Measurements from ENCODE around the gene MED28.

MED28 gene

GRCh38 chr4:17599826-17600225, 14.6 kb upstream of the MED28 start:
- no peak overlapping the region for H3K18ac ChIP-seq (ENCODE audit: low read depth in 1 of 2, low read length in 2 of 2)
- H3K4me2 ChIP-seq (ENCODE audit: low read length, poor library complexity, severe bottlenecking), result no peak overlapping the region
- H3K4ac ChIP-seq (ENCODE audit: low read depth in 1 of 2, low read length in 2 of 2), result no peak overlapping the region
- no peak overlapping the region for H4K91ac ChIP-seq (ENCODE audit: low read length)
- no peak overlapping the region for H4K8ac ChIP-seq (ENCODE audit: low read length)
- no peak overlapping the region for H2BK5ac ChIP-seq (ENCODE audit: low read depth, low read length, poor library complexity, severe bottlenecking)
- no peak overlapping the region for H3K27ac ChIP-seq (ENCODE audit: low read length, poor library complexity, severe bottlenecking)
- peaks cover 14% of the 10 kb centered on the region for H3K79me1 ChIP-seq (replicated peaks; ENCODE audit: low read length, poor library complexity, severe bottlenecking)
- no peak overlapping the region for H3K14ac ChIP-seq (ENCODE audit: low read length in 2 of 2)
- no peaks in the 10 kb centered on the region for H3K4me1 ChIP-seq (ENCODE audit: control insufficient read depth, insufficient read depth, low read depth, low read length)
- H2AK5ac ChIP-seq (ENCODE audit: low read length, severe bottlenecking), result no peak overlapping the region
- no peak overlapping the region for H3K9ac ChIP-seq (ENCODE audit: low read length)
- H3K9me3 ChIP-seq (ENCODE audit: control insufficient read depth, low read length), result no peaks in the 10 kb centered on the region
- no peak overlapping the region for H3K4me3 ChIP-seq (ENCODE audit: insufficient read depth in 1 of 2, low read depth in 1 of 2, low read length in 2 of 2)
- H2BK15ac ChIP-seq (ENCODE audit: low read depth, poor library complexity, severe bottlenecking), result no peak overlapping the region
- WGBS, result 100% methylated on average over 1 of the region's 1 CpG
- H2BK12ac ChIP-seq (ENCODE audit: low read length in 2 of 2), result no peak overlapping the region
- no peak overlapping the region for H2BK120ac ChIP-seq (ENCODE audit: low read depth, low read length)
- H3K23ac ChIP-seq (ENCODE audit: low read length in 2 of 2), result no peak overlapping the region
- DNase-seq, result no peak
- H3K27me3 ChIP-seq (ENCODE audit: control insufficient read depth in 1 of 2, insufficient read depth in 1 of 2, low read length in 2 of 2), result no peaks in the 10 kb centered on the region
- peaks cover 29 to 77% of the 10 kb centered on the region in 2 experiments for H3K36me3 ChIP-seq (ENCODE audit: control insufficient read depth in 1 of 2, insufficient read depth in 2 of 2, low read depth in 1 of 2, low read length in 2 of 2)
- H2AFZ ChIP-seq (ENCODE audit: low read depth, low read length), result no peak overlapping the region

GRCh38 chr4:17605236-17605635, 9.2 kb upstream of the MED28 start:
- no peak overlapping the region for H3K4ac ChIP-seq (ENCODE audit: low read depth in 1 of 2, low read length in 2 of 2)
- no peak overlapping the region for H3K4me2 ChIP-seq (ENCODE audit: low read length, poor library complexity, severe bottlenecking)
- no peak overlapping the region for H3K14ac ChIP-seq (ENCODE audit: low read length in 2 of 2)
- H2AFZ ChIP-seq (ENCODE audit: low read depth, low read length), result no peak overlapping the region
- H3K9me3 ChIP-seq (ENCODE audit: control insufficient read depth, low read length), result no peaks in the 10 kb centered on the region
- H3K9ac ChIP-seq (ENCODE audit: low read length), result no peak overlapping the region
- whole genome bisulfite sequencing, result 95% methylated on average over 3 of the region's 3 CpGs
- no peak overlapping the region for H3K23ac ChIP-seq (ENCODE audit: low read length in 2 of 2)
- no peak overlapping the region for H3K27ac ChIP-seq (ENCODE audit: low read length, poor library complexity, severe bottlenecking)
- H2AK5ac ChIP-seq (ENCODE audit: low read length, severe bottlenecking), result no peak overlapping the region
- no peak overlapping the region for H2BK12ac ChIP-seq (ENCODE audit: low read length in 2 of 2)
- H2BK5ac ChIP-seq (ENCODE audit: low read depth, low read length, poor library complexity, severe bottlenecking), result no peak overlapping the region
- H4K91ac ChIP-seq (ENCODE audit: low read length), result no peak overlapping the region
- no peak overlapping the region for H4K8ac ChIP-seq (ENCODE audit: low read length)
- no peak for DNase-seq
- H3K36me3 ChIP-seq (ENCODE audit: control insufficient read depth in 1 of 2, insufficient read depth in 2 of 2, low read depth in 1 of 2, low read length in 2 of 2), result peaks cover 11 to 64% of the 10 kb centered on the region in 2 experiments
- no peaks in the 10 kb centered on the region for H3K27me3 ChIP-seq (ENCODE audit: control insufficient read depth in 1 of 2, insufficient read depth in 1 of 2, low read length in 2 of 2)
- H2BK15ac ChIP-seq (ENCODE audit: low read depth, poor library complexity, severe bottlenecking), result no peak overlapping the region
- no peaks in the 10 kb centered on the region for H3K4me1 ChIP-seq (ENCODE audit: control insufficient read depth, insufficient read depth, low read depth, low read length)
- no peak overlapping the region for H3K4me3 ChIP-seq (ENCODE audit: insufficient read depth in 1 of 2, low read depth in 1 of 2, low read length in 2 of 2)
- H3K79me1 ChIP-seq (replicated peaks; ENCODE audit: low read length, poor library complexity, severe bottlenecking), result peaks cover 4% of the 10 kb centered on the region
- H2BK120ac ChIP-seq (ENCODE audit: low read depth, low read length), result no peak overlapping the region
- H3K18ac ChIP-seq (ENCODE audit: low read depth in 1 of 2, low read length in 2 of 2), result no peak overlapping the region

GRCh38 chr4:17613761-17614415, 553 bp upstream of the MED28 start:
- Histone ChIP-seq H2AFZ (ENCODE audit: low read depth, low read length) (peak overlapping the region; percentile 63), H3K36me3 (ENCODE audit: control insufficient read depth in 1 of 2, insufficient read depth in 2 of 2, low read depth in 1 of 2, low read length in 2 of 2) (peaks cover 9 to 21% of the 10 kb centered on the region in 2 experiments), H3K18ac (ENCODE audit: low read depth in 1 of 2, low read length in 2 of 2) (peak overlapping the region; percentile 45 to 76), H3K27me3 (ENCODE audit: control insufficient read depth in 1 of 2, insufficient read depth in 1 of 2, low read length in 2 of 2) (no peaks in the 10 kb centered on the region), H3K4ac (ENCODE audit: low read depth in 1 of 2, low read length in 2 of 2) (peak overlapping the region in 1 of 2 experiments; percentile 51), H4K8ac (ENCODE audit: low read length) (peak overlapping the region; percentile 70), H3K4me2 (ENCODE audit: low read length, poor library complexity, severe bottlenecking) (peak overlapping the region; percentile 98), H3K9me3 (ENCODE audit: control insufficient read depth, low read length) (no peaks in the 10 kb centered on the region), H4K91ac (ENCODE audit: low read length) (no peak overlapping the region), H3K23ac (ENCODE audit: low read length in 2 of 2) (no peak overlapping the region), H3K79me1 (replicated peaks; ENCODE audit: low read length, poor library complexity, severe bottlenecking) (no peaks in the 10 kb centered on the region), H2BK120ac (ENCODE audit: low read depth, low read length) (no peak overlapping the region), H2AK5ac (ENCODE audit: low read length, severe bottlenecking) (no peak overlapping the region), H2BK12ac (ENCODE audit: low read length in 2 of 2) (no peak overlapping the region), H3K14ac (ENCODE audit: low read length in 2 of 2) (no peak overlapping the region), H3K4me3 (ENCODE audit: insufficient read depth in 1 of 2, low read depth in 1 of 2, low read length in 2 of 2) (peak overlapping the region; percentile 77 to 88), H2BK5ac (ENCODE audit: low read depth, low read length, poor library complexity, severe bottlenecking) (no peak overlapping the region), H3K27ac (ENCODE audit: low read length, poor library complexity, severe bottlenecking) (peak overlapping the region; percentile 94), H3K9ac (ENCODE audit: low read length) (peak overlapping the region; percentile 98), H2BK15ac (ENCODE audit: low read depth, poor library complexity, severe bottlenecking) (no peak overlapping the region), H3K4me1 (ENCODE audit: control insufficient read depth, insufficient read depth, low read depth, low read length) (peaks cover 14% of the 10 kb centered on the region)
- peak; percentile 93 for DNase-seq
- 2% methylated on average over 13 of the region's 23 CpGs for WGBS

- no peak overlapping the region for H2BK5ac ChIP-seq (ENCODE audit: low read depth, low read length, poor library complexity, severe bottlenecking)
- H3K18ac ChIP-seq (ENCODE audit: low read depth in 1 of 2, low read length in 2 of 2), result no peak overlapping the region
- H3K27ac ChIP-seq (ENCODE audit: low read length, poor library complexity, severe bottlenecking), result no peak overlapping the region
- peaks cover 5% of the 10 kb centered on the region for H3K79me1 ChIP-seq (replicated peaks; ENCODE audit: low read length, poor library complexity, severe bottlenecking)
- peaks cover 18% of the 10 kb centered on the region for H3K4me1 ChIP-seq (ENCODE audit: control insufficient read depth, insufficient read depth, low read depth, low read length)
- no peaks in the 10 kb centered on the region for H3K27me3 ChIP-seq (ENCODE audit: control insufficient read depth in 1 of 2, insufficient read depth in 1 of 2, low read length in 2 of 2)
- no peak overlapping the region for H4K91ac ChIP-seq (ENCODE audit: low read length)
- peak overlapping the region in 1 of 2 experiments; percentile 88 for H3K4me3 ChIP-seq (ENCODE audit: insufficient read depth in 1 of 2, low read depth in 1 of 2, low read length in 2 of 2)
- peak overlapping the region; percentile 2 for H3K4me2 ChIP-seq (ENCODE audit: low read length, poor library complexity, severe bottlenecking)
- H4K8ac ChIP-seq (ENCODE audit: low read length), result no peak overlapping the region
- H3K4ac ChIP-seq (ENCODE audit: low read depth in 1 of 2, low read length in 2 of 2), result no peak overlapping the region
- no peak overlapping the region for H2AFZ ChIP-seq (ENCODE audit: low read depth, low read length)
- no peak overlapping the region for H2BK12ac ChIP-seq (ENCODE audit: low read length in 2 of 2)
- no peak overlapping the region for H2BK120ac ChIP-seq (ENCODE audit: low read depth, low read length)
- no peak overlapping the region for H2AK5ac ChIP-seq (ENCODE audit: low read length, severe bottlenecking)
- H3K23ac ChIP-seq (ENCODE audit: low read length in 2 of 2), result no peak overlapping the region
- no peak overlapping the region for H3K14ac ChIP-seq (ENCODE audit: low read length in 2 of 2)
- no peak for DNase-seq
- H2BK15ac ChIP-seq (ENCODE audit: low read depth, poor library complexity, severe bottlenecking), result no peak overlapping the region
- H3K36me3 ChIP-seq (ENCODE audit: control insufficient read depth in 1 of 2, insufficient read depth in 2 of 2, low read depth in 1 of 2, low read length in 2 of 2), result peaks cover 19 to 43% of the 10 kb centered on the region in 2 experiments
- H3K9ac ChIP-seq (ENCODE audit: low read length), result no peak overlapping the region
- H3K9me3 ChIP-seq (ENCODE audit: control insufficient read depth, low read length), result no peaks in the 10 kb centered on the region
- 84% methylated on average over 5 of the region's 5 CpGs for WGBS
Measured at GRCh38 chr4:17616283-17616682, 1.8 kb downstream of the MED28 start.
